Body of pancreas (tissue), 4 donors: ENCODE data around the gene GMCL1. TPM values are rescaled to one million over a fixed set of nuclear protein-coding genes. Genes with fewer than 3 reads are reported as not detected.
A peak's percentile ranks its signal among the peaks of the same experiment; 100 is the strongest.
"Not testable (repeated sequence)": the region's sequence is repeated elsewhere in the genome, so short reads cannot be mapped to it uniquely, and the experiment has no call there.

ENCODE experiments used
- ATAC-seq: fragments of 150-250 bp; one replicate; pipeline ENCODE4 v1.9.1; 2016
- DNase-seq, 4 donors: peaks; one replicate each; pipeline ENCODE4 v3.0.0-alpha.2; 2019
- H3K27ac ChIP-seq, 4 donors: fragments of 200-600 bp; sonication (generic); 1 replicate in 3 of 4; 2 replicates in 1 of 4; pipeline versions ENCODE4 v1.5.1 to v1.6.1; 2016 to 2019; ENCODE audit warnings: mild to moderate bottlenecking in 1 of 4, mixed read lengths in 1 of 4, moderate library complexity in 1 of 4
- H3K27me3 ChIP-seq, 2 donors: fragments of 200-600 bp; sonication (generic); one replicate each; pipeline ENCODE4 v1.6.0; 2016; ENCODE audit warnings: mild to moderate bottlenecking in 1 of 2
- H3K36me3 ChIP-seq, 2 donors: fragments of 200-600 bp; sonication (generic); replicated peaks in 1 of 2; 2 replicates each; pipeline ENCODE4 v1.5.1; 2016; ENCODE audit warnings: low read depth in 2 of 2; ENCODE audit not compliant: insufficient read depth in 1 of 2
- H3K4me1 ChIP-seq: fragments of 200-600 bp; sonication (generic); one replicate; pipeline ENCODE4 v1.6.0; 2016
- H3K4me3 ChIP-seq, 2 donors: fragments of 200-600 bp; sonication (generic); 1 replicate in 1 of 2; 2 replicates in 1 of 2; pipeline ENCODE4 v1.5.1; 2016 to 2019
- H3K9me3 ChIP-seq, 3 donors: fragments of 200-600 bp; sonication (generic); 1 replicate in 2 of 3; 2 replicates in 1 of 3; pipeline ENCODE4 v1.5.1; 2016
- POLR2A ChIP-seq, 3 donors: fragments of 450-650 bp; IDR thresholded peaks; one replicate each; pipeline ENCODE4 v1.6.1; 2016; ENCODE audit warnings: antibody characterized with exemption in 3 of 3, mild to moderate bottlenecking in 2 of 3
- WGBS, 2 donors: methylation state at CpG; one replicate each; pipeline ENCODE4 v1.1.5; 2017; 5-methylcytosine and 5-hydroxymethylcytosine counted together
- intact Hi-C: fragments of 100-400 bp; cut with DNase I; formaldehyde crosslinking; loops from one replicate; pipeline ENCODE4 v1.15.1; 2023
- total RNA-seq, 2 donors: library from RNA; depleted of rRNA; stranded (reverse); fragments of >200 nt; gene quantifications; one replicate each; pipeline ENCODE4 v1.1.0, GENCODE V29; 2016
- TF ChIP-seq, protein P1 (sequence below), 7 experiments: fragments of 450-650 bp in 4 of 7; fragments of 200-600 bp in 3 of 7; sonication (generic) in 3 of 7; IDR thresholded peaks; one replicate each; pipeline ENCODE4 v1.5.1; 2016 to 2019; ENCODE audit warnings: antibody characterized with exemption in 7 of 7

GMCL1 gene
- total RNA-seq, 2 donors from 2014 or later: 16.1 to 31.6 TPM

DNA sequence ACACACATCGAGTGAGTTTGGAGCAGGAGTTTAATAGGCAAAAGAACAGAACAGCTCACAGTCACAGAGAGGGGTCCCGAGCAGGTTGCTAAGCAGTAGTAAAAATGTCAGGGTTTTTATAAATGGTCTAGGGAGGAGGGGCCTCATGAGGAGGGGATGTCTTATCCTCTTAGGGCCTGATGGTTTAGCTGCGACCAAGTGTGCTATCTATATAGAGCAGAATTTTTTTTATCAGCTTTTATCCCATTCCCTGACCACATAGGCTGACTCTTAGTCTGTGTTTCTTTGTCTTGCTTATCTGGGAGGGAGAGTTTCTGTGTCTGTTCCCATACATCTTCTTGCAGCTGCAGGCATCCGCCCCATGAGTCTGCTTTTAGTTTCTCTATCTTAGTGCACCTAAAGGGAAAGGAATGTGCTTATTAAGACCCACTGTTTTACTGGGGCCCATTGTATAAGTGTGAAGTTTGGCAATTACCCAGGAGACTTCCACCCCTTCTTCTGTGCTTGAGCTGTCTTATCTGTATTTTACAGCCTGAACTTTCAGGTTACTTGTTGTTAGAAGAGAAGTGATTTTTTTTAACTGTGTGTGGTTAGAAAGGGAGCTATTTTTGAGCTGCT is 30.4 kb upstream of the GMCL1 start:
- Histone ChIP-seq H3K4me3 (no peak overlapping the region), H3K36me3 (peaks cover 0 to 2% of the 10 kb centered on the region in 2 donors), H3K9me3 (no peaks in the 10 kb centered on the region), H3K4me1 (peaks cover 50% of the 10 kb centered on the region), H3K27me3 (no peaks in the 10 kb centered on the region), H3K27ac (peak overlapping the region; percentile 60 to 80 (median 76))
- no peak for DNase-seq
- ATAC-seq: peak; percentile 18
- intact Hi-C loops: no loop called here
- WGBS, 2 donors: 19 to 25% methylated on average over 4 of the region's 4 CpGs
- TF ChIP-seq, protein P1, sequence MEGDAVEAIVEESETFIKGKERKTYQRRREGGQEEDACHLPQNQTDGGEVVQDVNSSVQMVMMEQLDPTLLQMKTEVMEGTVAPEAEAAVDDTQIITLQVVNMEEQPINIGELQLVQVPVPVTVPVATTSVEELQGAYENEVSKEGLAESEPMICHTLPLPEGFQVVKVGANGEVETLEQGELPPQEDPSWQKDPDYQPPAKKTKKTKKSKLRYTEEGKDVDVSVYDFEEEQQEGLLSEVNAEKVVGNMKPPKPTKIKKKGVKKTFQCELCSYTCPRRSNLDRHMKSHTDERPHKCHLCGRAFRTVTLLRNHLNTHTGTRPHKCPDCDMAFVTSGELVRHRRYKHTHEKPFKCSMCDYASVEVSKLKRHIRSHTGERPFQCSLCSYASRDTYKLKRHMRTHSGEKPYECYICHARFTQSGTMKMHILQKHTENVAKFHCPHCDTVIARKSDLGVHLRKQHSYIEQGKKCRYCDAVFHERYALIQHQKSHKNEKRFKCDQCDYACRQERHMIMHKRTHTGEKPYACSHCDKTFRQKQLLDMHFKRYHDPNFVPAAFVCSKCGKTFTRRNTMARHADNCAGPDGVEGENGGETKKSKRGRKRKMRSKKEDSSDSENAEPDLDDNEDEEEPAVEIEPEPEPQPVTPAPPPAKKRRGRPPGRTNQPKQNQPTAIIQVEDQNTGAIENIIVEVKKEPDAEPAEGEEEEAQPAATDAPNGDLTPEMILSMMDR (IDR thresholded peaks at IDR 0.05): no peak
- TF ChIP-seq POLR2A (IDR thresholded peaks at IDR 0.05): no peak

DNA sequence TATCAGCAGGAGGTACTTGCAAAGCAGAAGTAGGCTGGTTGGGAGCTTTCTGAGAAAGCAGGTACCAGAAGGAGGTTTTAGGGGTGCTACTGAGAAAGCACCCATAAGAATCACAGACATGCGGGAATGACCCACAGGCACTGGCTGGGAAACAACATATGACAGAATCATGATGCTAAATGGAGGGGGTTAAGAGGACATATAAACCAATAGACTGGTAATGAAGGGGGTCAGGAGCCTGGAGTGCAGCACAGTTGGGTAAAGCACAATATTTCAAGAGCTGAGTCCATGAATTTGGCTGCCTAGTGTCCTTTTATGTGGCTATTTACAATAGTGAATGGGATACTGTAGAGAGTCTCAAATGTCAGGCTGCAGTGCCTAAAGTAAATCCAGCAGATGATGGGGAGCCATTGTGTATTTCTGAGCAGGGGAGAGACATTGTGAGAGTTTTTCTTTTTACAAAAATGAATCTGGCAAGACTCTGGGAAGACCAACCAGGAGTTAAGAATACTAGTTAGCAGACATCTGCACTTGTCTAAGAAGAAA is 27.6 kb upstream of the GMCL1 start:
- WGBS, 2 donors: 79 to 93% methylated on average over 1 of the region's 1 CpG
- intact Hi-C loops: no loop called here
- Histone ChIP-seq H3K4me3 (no peak overlapping the region), H3K27me3 (no peaks in the 10 kb centered on the region), H3K36me3 (peaks cover 0 to 9% of the 10 kb centered on the region in 2 donors), H3K27ac (peak overlapping the region in 2 of 4 donors; percentile 32 to 46), H3K4me1 (peaks cover 27% of the 10 kb centered on the region), H3K9me3 (no peaks in the 10 kb centered on the region)
- DNase-seq (no peak), ATAC-seq (no peak)
- TF ChIP-seq, protein P1 (IDR thresholded peaks at IDR 0.05): no peak
- TF ChIP-seq POLR2A (IDR thresholded peaks at IDR 0.05): no peak

DNA sequence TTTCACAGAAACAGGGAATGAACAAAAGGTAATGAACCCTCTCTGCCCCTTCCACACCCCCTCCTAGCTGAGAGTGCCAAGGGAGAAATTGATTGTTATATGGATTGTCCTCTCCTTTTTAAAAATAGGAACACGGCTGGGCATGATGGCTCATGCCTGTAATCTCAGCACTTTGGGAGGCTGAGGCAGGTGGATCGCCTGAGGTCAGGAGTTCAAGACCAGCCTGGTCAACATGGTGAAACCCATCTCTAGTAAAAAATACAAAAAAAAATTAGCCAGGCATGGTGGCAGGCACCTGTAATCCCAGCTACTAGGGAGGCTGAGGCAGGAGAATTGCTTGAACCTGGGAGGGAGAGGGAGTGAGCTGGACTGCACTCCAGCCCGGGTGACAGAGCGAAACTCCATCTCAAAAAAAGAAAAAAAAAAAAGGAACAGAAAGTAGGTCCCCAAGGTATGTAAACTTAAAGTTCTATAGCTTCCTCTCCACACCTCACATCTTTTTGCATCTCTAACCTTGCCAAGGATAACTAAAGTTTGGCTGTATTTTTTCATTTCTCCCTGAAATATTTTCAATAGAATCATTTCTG is 26.6 kb upstream of the GMCL1 start:
- H3K4me3 ChIP-seq, DNase-seq, intact Hi-C loops, ATAC-seq, H3K9me3 ChIP-seq, H3K27me3 ChIP-seq: not testable (repeated sequence)
- 64 to 82% methylated on average over 4 of the region's 4 CpGs for WGBS, 2 donors
- peak overlapping the region in 1 of 4 donors; percentile 1 for H3K27ac ChIP-seq
- peaks cover 16% of the 10 kb centered on the region for H3K4me1 ChIP-seq
- H3K36me3 ChIP-seq: peaks cover 0 to 16% of the 10 kb centered on the region in 2 donors

DNA sequence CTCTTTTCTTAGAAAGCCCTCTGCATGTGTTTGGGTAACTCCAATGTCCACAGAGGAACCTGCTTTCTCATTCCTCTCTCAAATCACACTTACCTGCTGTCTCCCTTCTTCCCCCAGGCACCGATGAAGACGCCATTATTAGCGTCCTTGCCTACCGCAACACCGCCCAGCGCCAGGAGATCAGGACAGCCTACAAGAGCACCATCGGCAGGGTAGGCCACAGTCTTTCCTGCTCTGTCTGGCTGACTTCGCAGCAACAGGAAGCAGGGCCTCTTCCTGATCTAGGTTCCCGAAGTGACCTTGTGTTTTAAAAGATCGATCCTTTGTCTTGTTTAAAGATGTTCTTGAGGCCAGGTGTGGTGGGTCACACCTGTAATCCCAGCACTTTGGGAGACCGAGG is 25.0 kb upstream of the GMCL1 start:
- no peak for TF ChIP-seq POLR2A (IDR thresholded peaks at IDR 0.05)
- TF ChIP-seq, protein P1 (IDR thresholded peaks at IDR 0.05): no peak
- H3K27ac ChIP-seq: no peak overlapping the region
- 81 to 91% methylated on average over 11 of the region's 11 CpGs for WGBS, 2 donors
- no peak for ATAC-seq
- no peak for DNase-seq
- no peak overlapping the region for H3K4me3 ChIP-seq
- peaks cover 2% of the 10 kb centered on the region for H3K4me1 ChIP-seq
- intact Hi-C loops: no loop called here
- H3K9me3 ChIP-seq: no peaks in the 10 kb centered on the region
- no peaks in the 10 kb centered on the region for H3K27me3 ChIP-seq
- peaks cover 0 to 22% of the 10 kb centered on the region in 2 donors for H3K36me3 ChIP-seq

DNA sequence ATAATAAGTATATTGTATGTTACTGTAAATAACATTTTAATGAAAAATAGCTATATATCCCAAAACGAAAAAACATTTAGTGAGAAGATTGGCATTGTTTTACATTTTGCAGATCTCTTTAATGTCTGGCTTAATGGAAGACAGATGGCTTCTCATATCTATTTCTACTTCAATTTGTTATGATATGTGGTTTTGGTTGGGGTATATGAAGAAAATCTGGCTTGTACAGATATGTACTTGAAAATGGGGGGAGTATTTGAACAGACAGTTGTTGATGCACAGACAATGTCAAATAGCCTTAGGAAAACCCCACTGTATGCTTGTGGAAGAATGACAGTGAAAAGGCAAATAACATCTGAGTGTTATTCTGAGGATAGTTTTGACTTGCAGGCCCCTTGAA is 23.6 kb upstream of the GMCL1 start:
- Histone ChIP-seq H3K9me3 (no peaks in the 10 kb centered on the region), H3K4me1 (peaks cover 6% of the 10 kb centered on the region), H3K27ac (no peak overlapping the region), H3K36me3 (peaks cover 0 to 25% of the 10 kb centered on the region in 2 donors), H3K27me3 (no peaks in the 10 kb centered on the region), H3K4me3 (no peak overlapping the region)
- intact Hi-C loops: no loop called here
- ATAC-seq (no peak), DNase-seq (no peak)
- TF ChIP-seq, protein P1 (IDR thresholded peaks at IDR 0.05): no peak
- TF ChIP-seq POLR2A (IDR thresholded peaks at IDR 0.05): no peak
- 72 to 83% methylated on average over 1 of the region's 1 CpG for WGBS, 2 donors
